ENCODE data around the gene RSPH10B2.
"Not testable (repeated sequence)": the region's sequence is repeated elsewhere in the genome, so short reads cannot be mapped to it uniquely, and the experiment has no call there.

Gene RSPH10B2

DNA sequence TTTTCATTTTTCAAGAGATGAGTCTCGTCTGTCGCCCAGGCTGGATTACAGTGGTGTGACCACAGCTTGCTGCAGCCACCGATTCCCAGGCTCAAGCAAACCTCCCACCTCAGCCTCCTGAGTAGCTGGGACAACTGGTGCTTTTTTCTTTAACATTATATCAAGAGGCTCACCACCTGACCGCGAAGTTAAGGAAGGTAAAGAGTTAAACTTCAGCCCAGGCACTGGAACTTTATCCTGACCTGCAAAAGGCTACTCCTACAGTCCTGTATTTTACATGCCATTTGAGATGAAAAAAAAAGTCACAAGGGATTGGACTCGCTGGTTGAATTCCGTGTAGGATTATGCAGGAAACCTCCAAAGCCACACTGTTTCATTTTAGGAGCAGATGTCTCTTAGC lies 61.6 kb downstream of the RSPH10B2 start:
- DNase-seq (ENCODE audit: low read depth in 1 of 2, low spot score in 1 of 2); in situ Hi-C loops (cut with HindIII; ENCODE audit: low pct_unique_long_range_greater_than_20kb, low sequenced_read_pairs): not testable (repeated sequence)

DNA sequence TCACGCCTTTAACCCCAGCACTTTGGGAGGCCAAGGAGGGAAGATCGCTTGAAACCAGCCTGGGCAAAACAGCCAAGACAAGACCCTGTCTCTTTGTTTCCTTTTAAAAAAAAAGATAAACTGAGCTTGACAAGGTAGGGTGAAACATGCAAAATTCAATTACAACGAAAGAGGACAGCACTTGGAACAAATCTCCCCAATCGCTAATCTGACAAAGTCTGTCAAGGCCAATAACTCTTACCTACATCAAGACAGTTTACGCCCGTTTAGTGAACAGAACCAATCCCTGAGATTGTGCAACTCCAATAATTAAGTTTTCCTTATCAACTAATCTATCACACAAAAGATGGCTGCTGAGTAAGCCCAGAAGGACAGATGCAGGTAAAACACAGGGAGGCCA lies 67.7 kb downstream of the RSPH10B2 start:
- DNase-seq (ENCODE audit: low read depth in 1 of 2, low spot score in 1 of 2); in situ Hi-C loops (cut with HindIII; ENCODE audit: low pct_unique_long_range_greater_than_20kb, low sequenced_read_pairs): not testable (repeated sequence)

DNA sequence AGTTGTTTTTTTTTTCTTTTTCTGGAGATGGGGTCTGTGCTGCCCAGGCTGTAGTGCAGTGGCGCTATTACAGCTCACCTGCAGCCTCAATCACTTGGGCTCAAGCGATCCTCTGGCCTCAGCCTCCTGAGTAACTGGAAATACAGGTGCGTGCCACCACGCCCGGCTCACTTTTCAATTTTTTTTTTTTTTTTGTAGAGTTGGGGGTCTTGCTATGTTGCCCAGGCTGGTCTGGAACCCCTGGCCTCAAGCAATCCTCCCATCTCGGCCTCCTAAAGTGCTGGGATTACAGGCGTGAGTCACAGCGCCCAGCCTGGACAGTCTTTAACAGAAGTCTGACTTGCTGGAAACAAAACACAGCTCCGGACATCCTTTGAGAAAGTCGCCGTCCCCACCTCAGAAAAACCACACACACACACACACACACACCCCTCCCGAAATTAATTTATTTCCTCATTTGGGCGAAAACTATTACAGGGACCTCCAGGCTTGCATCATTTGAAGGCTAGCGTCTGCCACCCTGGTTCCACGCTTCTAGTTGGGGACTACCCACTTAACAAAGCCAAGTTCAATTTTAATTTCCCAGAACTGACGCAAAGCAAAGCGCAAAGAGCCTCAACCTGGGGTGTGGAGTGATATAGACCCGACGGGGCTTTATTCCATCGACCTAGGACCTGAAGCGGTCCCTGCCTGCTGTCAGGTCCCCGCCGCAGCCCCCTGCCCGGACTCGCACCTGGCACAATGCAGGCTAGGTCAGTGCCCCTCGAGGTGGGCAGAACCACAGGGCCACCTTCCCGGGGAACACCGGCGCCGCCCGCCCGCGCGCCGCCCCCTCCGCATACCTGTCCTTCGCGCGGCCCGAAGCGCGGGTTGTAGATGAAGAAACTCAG lies 71.6 kb downstream of the RSPH10B2 start:
- DNase-seq (ENCODE audit: low read depth in 1 of 2, low spot score in 1 of 2); in situ Hi-C loops (cut with HindIII; ENCODE audit: low pct_unique_long_range_greater_than_20kb, low sequenced_read_pairs): not testable (repeated sequence)

DNA sequence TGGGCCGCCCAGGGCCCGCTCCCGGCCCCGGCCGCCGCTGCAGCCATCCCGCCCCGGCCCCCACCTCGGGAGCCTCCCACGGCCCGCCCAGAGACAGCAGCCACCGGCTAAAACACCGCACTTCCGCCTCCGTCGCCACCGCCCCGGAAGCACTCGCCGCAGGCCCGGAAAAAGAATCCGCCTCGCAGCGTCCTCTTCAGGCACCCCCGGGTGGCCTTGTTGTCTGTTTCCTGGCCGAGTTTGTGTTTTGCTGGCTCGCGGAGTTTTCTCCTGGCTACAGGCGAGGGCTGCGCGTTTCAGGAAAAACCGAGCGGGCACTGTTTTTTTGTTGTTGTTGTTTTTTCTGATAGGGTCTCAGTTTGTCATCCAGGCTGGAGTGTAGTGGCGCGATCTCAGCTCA lies 72.2 kb downstream of the RSPH10B2 start, which contains the start of gene CCZ1B:
TSS of gene CCZ1B (minus strand) at position 125 of the 400 bp plus-strand sequence. CDS start at position 47, 78 bp downstream.
- peak in 1 of 2 experiments; percentile 86 for DNase-seq (ENCODE audit: low read depth in 1 of 2, low spot score in 1 of 2)

DNA sequence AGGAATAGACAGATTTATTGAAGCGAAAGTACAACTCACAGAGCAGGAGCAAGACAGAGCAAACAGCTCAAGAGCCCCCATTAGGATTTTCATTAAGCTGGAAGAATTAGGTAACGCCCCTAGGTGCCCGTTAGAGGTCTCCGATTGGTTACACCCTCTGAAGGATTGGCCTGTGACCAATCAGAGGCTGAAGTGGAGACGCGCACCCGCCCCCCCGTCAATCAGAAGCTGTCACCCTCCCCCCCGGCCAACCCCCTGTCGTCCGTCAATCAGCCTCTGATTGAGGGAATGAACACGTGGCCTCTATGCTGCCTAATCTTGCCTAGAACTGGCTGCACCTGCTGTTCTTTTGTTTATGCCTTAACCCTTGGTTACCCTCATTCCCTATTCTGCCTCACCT lies 73.3 kb downstream of the RSPH10B2 start:
- DNase-seq (ENCODE audit: low read depth in 1 of 2, low spot score in 1 of 2); in situ Hi-C loops (cut with HindIII; ENCODE audit: low pct_unique_long_range_greater_than_20kb, low sequenced_read_pairs): not testable (repeated sequence)

More for the DNA sequence above, 72.2 kb downstream of the RSPH10B2 start, which contains the start of gene CCZ1B:
- in situ Hi-C loops (cut with HindIII; ENCODE audit: low pct_unique_long_range_greater_than_20kb, low sequenced_read_pairs): not testable (repeated sequence)

DNA sequence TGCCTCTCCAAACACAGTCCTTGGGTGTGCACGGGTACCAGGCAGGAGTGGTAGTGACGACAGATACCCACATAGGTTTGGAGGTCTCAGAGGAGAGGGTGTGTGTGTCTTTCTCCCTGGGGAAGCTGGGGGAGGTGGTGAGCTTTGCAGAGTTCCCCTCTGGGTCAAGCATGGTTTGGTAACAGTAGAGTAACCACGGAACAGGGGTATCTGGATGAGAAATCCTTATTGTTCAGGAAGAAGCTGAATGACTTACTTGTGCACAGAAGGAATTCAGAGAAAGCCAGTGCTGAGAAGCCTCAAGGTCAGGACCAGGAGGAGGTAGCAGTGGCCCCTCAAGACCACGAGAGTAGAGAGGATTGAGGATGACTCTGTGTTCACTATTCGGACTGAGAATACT lies 75.7 kb downstream of the RSPH10B2 start:
- not testable (repeated sequence) for DNase-seq (ENCODE audit: low read depth in 1 of 2, low spot score in 1 of 2)

DNA sequence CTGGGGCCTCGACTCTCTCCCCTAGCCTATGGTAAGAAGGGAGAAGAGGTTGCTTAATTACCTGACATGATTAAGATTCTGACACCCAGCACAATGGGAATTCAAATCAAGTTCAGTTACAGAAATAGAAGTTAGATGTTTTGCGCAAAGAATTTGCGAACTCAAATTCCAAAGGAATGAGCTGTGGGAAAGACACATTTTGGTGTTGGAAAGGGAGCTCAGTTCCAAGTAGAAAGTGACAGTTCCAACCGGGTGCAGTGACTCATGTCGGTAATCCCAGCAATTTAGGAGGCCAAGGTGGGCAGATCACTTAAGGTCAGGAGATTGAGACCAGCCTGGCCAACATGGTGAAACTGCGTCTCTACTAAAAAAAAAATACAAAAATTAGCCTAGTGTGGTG lies 76.1 kb downstream of the RSPH10B2 start:
- in situ Hi-C loops (cut with HindIII; ENCODE audit: low pct_unique_long_range_greater_than_20kb, low sequenced_read_pairs); DNase-seq (ENCODE audit: low read depth in 1 of 2, low spot score in 1 of 2): not testable (repeated sequence)

More for the DNA sequence above, 75.7 kb downstream of the RSPH10B2 start:
- in situ Hi-C loops (cut with HindIII; ENCODE audit: low pct_unique_long_range_greater_than_20kb, low sequenced_read_pairs): not testable (repeated sequence)

DNA sequence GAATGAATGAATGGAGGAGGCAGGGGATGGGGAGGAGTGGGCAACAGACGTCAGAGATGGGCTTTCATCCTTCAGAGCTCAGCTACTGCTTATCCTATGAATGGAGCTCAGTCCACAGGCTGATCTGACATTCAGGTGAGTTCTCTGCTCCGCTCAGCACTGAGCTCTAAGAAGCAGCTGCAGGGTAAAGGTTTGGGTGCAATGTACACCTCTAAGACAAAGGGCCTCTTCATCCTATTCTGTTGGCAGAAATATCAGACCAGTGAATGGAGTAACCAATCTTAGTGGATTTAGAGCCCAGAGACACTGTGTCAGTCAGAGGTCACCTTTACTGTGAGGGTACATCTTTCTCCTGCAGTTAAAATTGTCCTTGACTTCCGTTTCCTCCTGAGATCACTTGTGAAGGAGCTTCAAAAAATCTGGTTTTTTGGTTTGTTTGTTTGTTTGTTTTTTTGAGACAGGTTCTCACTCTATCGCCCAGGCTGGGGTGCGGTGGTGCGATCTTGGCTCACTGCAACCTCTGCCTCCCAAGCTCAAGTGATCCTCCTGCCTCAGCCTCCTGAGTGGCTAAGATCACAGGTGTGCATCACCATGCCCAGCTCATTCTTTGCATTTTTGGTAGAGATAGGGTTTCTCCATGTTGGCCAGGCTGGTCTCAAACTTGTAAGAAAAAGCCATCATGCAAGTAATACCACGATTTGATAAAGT lies 77.3 kb downstream of the RSPH10B2 start:
- TF ChIP-seq JUND (IDR thresholded peaks at IDR 0.05; ENCODE audit: low read depth): no peak
- in situ Hi-C loops (cut with HindIII; ENCODE audit: low pct_unique_long_range_greater_than_20kb, low sequenced_read_pairs): no loop called here
- DNase-seq (ENCODE audit: low read depth in 1 of 2, low spot score in 1 of 2): no peak

DNA sequence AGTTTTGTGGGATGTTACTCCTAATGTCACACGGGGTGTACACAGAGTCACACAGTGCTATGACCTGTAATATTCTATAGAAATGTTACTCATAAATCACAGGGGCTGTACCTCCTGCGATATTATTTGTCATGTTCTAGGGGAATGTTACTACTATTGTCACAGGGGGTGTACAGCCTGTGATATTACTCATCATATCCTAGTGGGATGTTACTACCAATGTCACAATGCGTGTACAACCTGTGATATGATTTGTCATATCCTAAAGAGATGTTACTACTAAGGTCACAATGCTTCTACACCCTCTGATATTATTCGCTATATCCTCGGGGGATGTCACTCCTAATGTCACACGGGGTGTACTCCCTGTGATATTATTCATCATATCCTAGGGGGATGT lies 79.7 kb downstream of the RSPH10B2 start:
- in situ Hi-C loops (cut with HindIII; ENCODE audit: low pct_unique_long_range_greater_than_20kb, low sequenced_read_pairs): no loop called here
- TF ChIP-seq JUND (IDR thresholded peaks at IDR 0.05; ENCODE audit: low read depth): no peak

DNA sequence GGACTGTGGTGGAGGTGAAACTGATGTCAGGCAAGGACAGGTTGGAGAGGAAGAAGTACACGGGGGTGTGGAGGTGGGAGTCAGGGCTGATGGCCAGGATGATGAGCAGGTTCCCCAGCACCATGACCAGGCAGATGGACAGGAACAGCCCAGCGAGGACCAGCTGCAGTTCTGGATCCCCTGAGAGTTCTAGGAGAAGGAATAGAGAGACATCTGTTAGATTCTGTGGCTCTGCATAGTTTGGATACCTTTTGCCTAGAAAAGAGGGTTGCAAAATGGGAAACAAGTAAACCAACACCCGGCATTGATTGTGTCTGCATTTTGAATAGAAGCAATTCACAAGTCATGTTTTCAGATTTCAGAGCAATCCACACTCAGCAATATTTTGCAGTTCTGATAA lies 81.6 kb downstream of the RSPH10B2 start:
- DNase-seq (ENCODE audit: low read depth in 1 of 2, low spot score in 1 of 2); in situ Hi-C loops (cut with HindIII; ENCODE audit: low pct_unique_long_range_greater_than_20kb, low sequenced_read_pairs): not testable (repeated sequence)

More for the DNA sequence above, 79.7 kb downstream of the RSPH10B2 start:
- no peak for DNase-seq (ENCODE audit: low read depth in 1 of 2, low spot score in 1 of 2)

DNA sequence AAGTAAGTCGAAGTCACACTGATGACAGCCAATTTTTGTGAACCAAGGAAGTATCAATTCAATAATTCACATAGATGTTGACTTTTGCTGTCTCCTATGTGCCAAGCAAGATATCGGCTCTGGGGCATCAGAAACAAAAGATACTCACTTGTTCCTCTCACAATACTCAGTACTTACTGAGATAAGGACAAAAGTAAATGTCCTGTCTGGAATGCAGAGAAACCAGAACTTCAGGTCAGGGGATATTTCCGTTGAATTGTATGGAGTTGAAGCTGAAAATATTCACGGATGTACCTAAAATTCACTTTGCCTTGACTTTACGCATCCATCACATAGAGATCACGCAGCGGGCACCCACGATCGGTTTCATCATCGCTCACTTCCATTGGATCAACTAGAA lies 83.2 kb downstream of the RSPH10B2 start:
- in situ Hi-C loops (cut with HindIII; ENCODE audit: low pct_unique_long_range_greater_than_20kb, low sequenced_read_pairs): not testable (repeated sequence)
- DNase-seq (ENCODE audit: low read depth in 1 of 2, low spot score in 1 of 2): peak in 1 of 2 experiments; percentile 52

DNA sequence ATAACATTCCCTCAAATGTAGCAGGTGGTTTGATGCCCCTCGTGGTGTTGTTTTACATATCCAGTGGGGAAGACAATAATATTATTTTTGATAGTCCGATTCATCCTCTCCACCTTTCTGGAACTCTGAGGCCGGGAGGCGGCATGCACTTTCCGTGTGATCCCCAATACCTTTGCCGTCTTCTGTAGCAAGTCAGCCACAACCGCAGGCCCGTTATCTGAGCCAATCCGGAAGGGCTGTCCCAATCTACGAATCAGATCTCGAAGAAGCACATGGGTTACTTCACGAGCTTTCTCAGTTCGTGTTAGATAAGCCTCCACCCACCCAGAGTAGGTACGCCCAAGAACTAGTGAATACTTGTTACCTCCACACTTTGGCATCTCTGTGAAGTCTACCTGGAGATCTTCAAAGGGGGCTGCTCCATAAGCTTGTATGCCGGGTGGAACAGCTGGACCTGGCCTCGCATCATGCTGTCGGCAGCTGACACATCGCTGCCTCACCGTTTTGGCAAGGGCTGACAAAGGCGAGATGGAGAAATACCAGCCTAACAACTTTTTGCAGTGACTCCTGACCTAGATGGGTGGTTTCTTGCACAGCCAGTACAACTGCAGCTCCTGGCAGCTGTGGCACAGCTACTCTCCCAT lies 88.5 kb downstream of the RSPH10B2 start:
- in situ Hi-C loops (cut with HindIII; ENCODE audit: low pct_unique_long_range_greater_than_20kb, low sequenced_read_pairs): not testable (repeated sequence)

DNA sequence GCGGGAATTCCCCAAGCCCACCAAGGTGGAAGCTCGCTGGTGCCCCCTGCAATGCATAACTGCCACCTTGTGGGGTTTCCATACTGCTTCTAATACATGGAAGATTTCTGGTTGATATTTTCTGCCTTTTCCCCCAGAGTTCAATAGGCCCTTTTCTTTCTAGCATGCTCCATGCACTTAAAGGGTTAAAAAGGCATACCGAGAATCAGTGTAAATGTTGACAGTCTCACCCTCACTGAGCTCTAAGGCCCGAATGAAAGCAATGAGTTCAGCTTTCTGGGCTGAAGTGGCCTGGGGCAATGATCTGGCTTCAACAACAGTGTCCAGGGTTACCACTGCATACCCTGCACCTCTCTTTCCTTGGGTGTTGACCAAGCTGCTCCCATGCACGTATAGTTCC lies 89.2 kb downstream of the RSPH10B2 start:
- DNase-seq (ENCODE audit: low read depth in 1 of 2, low spot score in 1 of 2); in situ Hi-C loops (cut with HindIII; ENCODE audit: low pct_unique_long_range_greater_than_20kb, low sequenced_read_pairs): not testable (repeated sequence)

More for the DNA sequence above, 88.5 kb downstream of the RSPH10B2 start:
- peak in 1 of 2 experiments; percentile 80 for DNase-seq (ENCODE audit: low read depth in 1 of 2, low spot score in 1 of 2)

DNA sequence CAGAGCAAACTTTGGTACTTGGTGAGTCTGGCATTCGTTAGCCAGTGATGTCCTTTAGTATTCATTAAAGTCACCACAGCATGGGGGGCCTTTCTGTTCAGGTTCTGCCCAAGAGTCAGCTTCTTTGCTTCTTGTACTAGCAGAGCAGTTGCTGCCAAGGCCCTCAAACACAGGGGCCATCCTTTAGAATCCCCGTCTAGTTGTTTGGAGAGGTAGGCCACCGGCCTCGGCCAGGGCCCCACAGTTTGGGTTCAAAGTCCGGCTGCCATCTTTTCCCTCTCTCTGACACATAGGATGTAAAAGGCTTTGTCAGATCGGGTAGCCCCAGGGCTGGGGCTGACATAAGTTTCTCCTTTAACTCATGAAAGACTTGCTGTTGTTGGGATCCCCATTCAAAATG lies 89.8 kb downstream of the RSPH10B2 start:
- in situ Hi-C loops (cut with HindIII; ENCODE audit: low pct_unique_long_range_greater_than_20kb, low sequenced_read_pairs); DNase-seq (ENCODE audit: low read depth in 1 of 2, low spot score in 1 of 2): not testable (repeated sequence)

DNA sequence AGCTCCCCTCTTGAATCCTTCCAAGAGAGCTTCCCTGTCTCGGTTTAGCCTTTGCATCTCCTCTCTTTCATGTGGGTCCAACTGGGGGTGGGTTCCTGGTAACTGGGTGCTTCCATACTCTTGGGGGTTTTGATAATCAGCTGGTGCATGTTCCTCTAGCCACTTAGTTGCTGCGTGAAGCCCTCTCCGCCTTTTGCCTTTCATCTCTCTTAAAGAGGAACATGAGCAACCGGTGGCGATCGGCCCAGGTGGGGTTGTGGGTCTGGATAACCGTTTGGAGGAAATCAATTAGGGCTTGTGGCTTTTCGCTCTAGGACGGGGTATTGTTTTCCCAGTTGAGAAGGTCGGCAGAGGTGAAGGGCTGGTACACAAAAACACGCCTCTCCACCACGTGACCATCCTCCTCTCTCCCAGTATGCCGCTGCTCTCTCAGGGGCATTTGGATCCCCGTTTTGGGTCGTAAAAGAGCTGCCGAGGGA lies 92.1 kb downstream of the RSPH10B2 start:
- in situ Hi-C loops (cut with HindIII; ENCODE audit: low pct_unique_long_range_greater_than_20kb, low sequenced_read_pairs): not testable (repeated sequence)

DNA sequence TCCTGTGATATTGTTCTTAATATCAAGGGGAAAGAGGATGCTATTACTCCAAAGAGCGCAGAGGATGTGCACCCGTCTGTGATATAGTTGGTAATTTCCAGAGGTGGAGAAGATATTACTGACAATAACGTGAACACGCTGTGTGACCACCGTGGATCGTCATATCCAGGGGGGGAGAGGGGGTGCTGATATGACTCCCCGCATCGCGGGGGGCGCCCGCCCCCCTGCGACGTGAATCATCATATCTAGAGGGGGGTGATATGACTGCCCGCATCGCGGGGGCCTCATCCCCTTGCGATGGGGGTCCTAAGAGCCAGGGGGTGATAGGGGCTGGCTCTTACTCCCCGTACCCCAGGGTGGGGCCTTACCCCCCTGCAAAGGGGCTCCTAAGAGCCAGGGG lies 93.8 kb downstream of the RSPH10B2 start:
- in situ Hi-C loops (cut with HindIII; ENCODE audit: low pct_unique_long_range_greater_than_20kb, low sequenced_read_pairs); DNase-seq (ENCODE audit: low read depth in 1 of 2, low spot score in 1 of 2): not testable (repeated sequence)

More for the DNA sequence above, 92.1 kb downstream of the RSPH10B2 start:
- DNase-seq (ENCODE audit: low read depth in 1 of 2, low spot score in 1 of 2): not testable (repeated sequence)
